AG08396 (cell line): ENCODE results near the gene MC5R.

Source experiments
- DNase-seq: peaks from one replicate; pipeline ENCODE4 v3.0.0; 2012; ENCODE audit warnings: low spot score, mixed read lengths

MC5R gene

GRCh38 chr18:13823707-13824395, at the start of gene MC5R:
Gene MC5R (plus strand): TSS chr18:13824149. CDS start chr18:13825766, 1,617 bp downstream.
- DNase-seq: peak; percentile 92

GRCh38 chr18:13775058-13775457, 48.9 kb upstream of the MC5R start:
- no peak for DNase-seq

GRCh38 chr18:13791181-13791580, 32.8 kb upstream of the MC5R start:
- DNase-seq: no peak

- DNase-seq: no peak
Observed at GRCh38 chr18:13793819-13794218, 30.1 kb upstream of the MC5R start.

- DNase-seq: no peak
Observed at GRCh38 chr18:13796515-13796914, 27.4 kb upstream of the MC5R start.

GRCh38 chr18:13797157-13797611, 26.8 kb upstream of the MC5R start:
- DNase-seq: no peak

GRCh38 chr18:13799396-13799795, 24.6 kb upstream of the MC5R start:
- no peak for DNase-seq

GRCh38 chr18:13800505-13801259, 23.3 kb upstream of the MC5R start:
- DNase-seq: peak; percentile 58

- no peak for DNase-seq
Observed at GRCh38 chr18:13801260-13801601, 22.7 kb upstream of the MC5R start.

GRCh38 chr18:13804305-13804704, 19.6 kb upstream of the MC5R start:
- no peak for DNase-seq

GRCh38 chr18:13808294-13809042, 15.5 kb upstream of the MC5R start:
- no peak for DNase-seq

GRCh38 chr18:13809043-13809430, 14.9 kb upstream of the MC5R start:
- DNase-seq: no peak

GRCh38 chr18:13809531-13810255, 14.3 kb upstream of the MC5R start:
- no peak for DNase-seq

GRCh38 chr18:13810950-13811485, 12.9 kb upstream of the MC5R start:
- DNase-seq: no peak

- no peak for DNase-seq
Observed at GRCh38 chr18:13811993-13812392, 12.0 kb upstream of the MC5R start.

- DNase-seq: peak; percentile 83
Observed at GRCh38 chr18:13813271-13813849, 10.6 kb upstream of the MC5R start.

GRCh38 chr18:13826209-13826608, 2.3 kb downstream of the MC5R start:
- DNase-seq: no peak

GRCh38 chr18:13831864-13832508, 8.0 kb downstream of the MC5R start:
- DNase-seq: no peak

GRCh38 chr18:13834496-13835015, 10.6 kb downstream of the MC5R start:
- no peak for DNase-seq

GRCh38 chr18:13835202-13835601, 11.3 kb downstream of the MC5R start:
- DNase-seq: no peak

GRCh38 chr18:13836559-13836958, 12.6 kb downstream of the MC5R start:
- no peak for DNase-seq
